Transverse colon (tissue), 4 donors: ENCODE results near the gene CEACAM1.

ENCODE experiments used
- CTCF ChIP-seq, 5 experiments: fragments of 200-600 bp in 3 of 5; fragments of 450-650 bp in 2 of 5; sonication (generic) in 3 of 5; IDR thresholded peaks; 1 replicate in 2 of 5; 2 replicates in 3 of 5; pipeline ENCODE4 v1.5.1; 2016 to 2017; ENCODE audit warnings: antibody characterized with exemption in 5 of 5, inconsistent platforms in 3 of 5, mild to moderate bottlenecking in 2 of 5, moderate library complexity in 1 of 5
- POLR2A ChIP-seq: fragments of 450-650 bp; IDR thresholded peaks from one replicate; pipeline ENCODE4 v1.6.1; 2016; ENCODE audit warnings: antibody characterized with exemption, mild to moderate bottlenecking, moderate library complexity
- POLR2AphosphoS5 ChIP-seq, 3 donors: sonication (generic); formaldehyde crosslinking; IDR thresholded peaks; one replicate each; pipeline ENCODE4 v1.6.1; 2016; ENCODE audit warnings: antibody characterized with exemption in 3 of 3

- no peak for TF ChIP-seq POLR2A
- no peak for TF ChIP-seq CTCF (IDR thresholded peaks at IDR 0.05)
- TF ChIP-seq POLR2AphosphoS5 (IDR thresholded peaks at IDR 0.05): peak in 1 of 3 donors; percentile 30
Observed at GRCh38 chr19:42519108-42519507, 9.2 kb downstream of the CEACAM1 start.
